BJ (cell line): ENCODE data around the gene WDR1. TPM values are rescaled to one million over a fixed set of nuclear protein-coding genes. Genes with fewer than 3 reads are reported as not detected.

Experiments used
- CTCF ChIA-PET: fragments of 350-600 bp; formaldehyde crosslinking; extraction: SDS; loops from one replicate; lab custom pipeline; 2021; ENCODE audit warnings: antibody characterized with exemption, inconsistent platforms; lab: Yijun Ruan, JAX
- POLR2A ChIA-PET: fragments of 300-600 bp; sonication (Branson Sonifier 250); formaldehyde crosslinking; extraction: SDS; loops from one replicate; lab custom pipeline; 2021; ENCODE audit warnings: antibody characterized with exemption; lab: Charles Lee
- DNase-seq: peaks from one replicate; pipeline ENCODE4 v3.0.0-alpha.2; 2011; ENCODE audit warnings: low read depth
- H3K27me3 ChIP-seq: 2 replicates; pipeline ENCODE4 v1.6.0; 2011; ENCODE audit warnings: low read length; ENCODE audit not compliant: control insufficient read depth, insufficient read depth
- H3K36me3 ChIP-seq: 2 replicates; pipeline ENCODE4 v1.5.1; 2011; ENCODE audit warnings: low read length; ENCODE audit not compliant: control insufficient read depth, insufficient read depth
- H3K4me3 ChIP-seq: 2 replicates; pipeline ENCODE4 v1.5.1; 2011; ENCODE audit warnings: low read depth, mild to moderate bottlenecking, control low read depth, low read length
- CTCF ChIP-seq: IDR thresholded peaks from 2 replicates; pipeline ENCODE4 v1.5.1; 2011; ENCODE audit warnings: low read depth, mild to moderate bottlenecking, control low read depth, inconsistent platforms, low read length, moderate library complexity; ENCODE audit not compliant: insufficient read depth
- polyA plus RNA-seq: library from polyadenylated mRNA; depleted of rRNA; stranded (reverse); fragments of >200 nt; gene quantifications from 2 replicates; pipeline ENCODE4 v1.2.3, GENCODE V29; 2011

The WDR1 gene
- polyA plus RNA-seq, 1 experiment, result 952 TPM

- Histone ChIP-seq H3K27me3 (no peaks in the 10 kb centered on the region; the same call in 1 of the 2 replicates), H3K36me3 (no peaks in the 10 kb centered on the region), H3K4me3 (no peak overlapping the region)
- no peak for DNase-seq
- no peak for TF ChIP-seq CTCF
- ChIA-PET POLR2A (interaction anchor here (0.7 kb wide), 1 partner anchor 250 kb away, joined by 3 read pairs; no protein-coding TSS in a partner anchor), CTCF (interaction anchor here (1.3 kb wide), 1 partner anchor 14 kb away, joined by 3 read pairs; no protein-coding TSS in a partner anchor)
These were observed 7.8 kb upstream of the WDR1 start for GRCh38 chr4:10124167-10124930.

- DNase-seq, result no peak
- POLR2A ChIA-PET, result no interaction called here
These were observed 6.9 kb upstream of the WDR1 start for GRCh38 chr4:10123227-10124101.

GRCh38 chr4:10122236-10122932 lies 5.8 kb upstream of the WDR1 start:
- H3K27me3 ChIP-seq, result no peaks in the 10 kb centered on the region
- no peak overlapping the region for H3K4me3 ChIP-seq
- CTCF ChIA-PET, result no interaction called here
- POLR2A ChIA-PET, result no interaction called here
- H3K36me3 ChIP-seq, result no peaks in the 10 kb centered on the region
- DNase-seq, result no peak
- TF ChIP-seq CTCF, result no peak

More at GRCh38 chr4:10123227-10124101, 6.9 kb upstream of the WDR1 start:
- H3K27me3 ChIP-seq, result no peaks in the 10 kb centered on the region
- no peaks in the 10 kb centered on the region for H3K36me3 ChIP-seq
- CTCF ChIA-PET, result no interaction called here
- no peak for TF ChIP-seq CTCF
- no peak overlapping the region for H3K4me3 ChIP-seq

GRCh38 chr4:10121568-10122208 lies 5.1 kb upstream of the WDR1 start:
- TF ChIP-seq CTCF, result no peak
- no peaks in the 10 kb centered on the region for H3K36me3 ChIP-seq
- no peaks in the 10 kb centered on the region for H3K27me3 ChIP-seq
- H3K4me3 ChIP-seq, result no peak overlapping the region
- ChIA-PET CTCF (interaction anchor here (1.1 to 1.3 kb wide), 2 partner anchors 14 to 37 kb away, joined by 3 read pairs; no protein-coding TSS in a partner anchor), POLR2A (no interaction called here)
- no peak for DNase-seq
